Measurements from ENCODE around the gene ACER1.
"Not testable (repeated sequence)": the region's sequence is repeated elsewhere in the genome, so short reads cannot be mapped to it uniquely, and the experiment has no call there.

Gene ACER1

GRCh38 chr19:6355321-6356040 lies 22.1 kb upstream of the ACER1 start:
- not testable (repeated sequence) for DNase-seq

GRCh38 chr19:6354098-6354674 lies 20.8 kb upstream of the ACER1 start:
- DNase-seq: no peak

GRCh38 chr19:6352381-6353165 lies 19.2 kb upstream of the ACER1 start:
- no peak for DNase-seq

- DNase-seq: no peak
Observed at GRCh38 chr19:6350688-6351087, 17.3 kb upstream of the ACER1 start.

GRCh38 chr19:6349271-6349670 lies 15.9 kb upstream of the ACER1 start:
- not testable (repeated sequence) for DNase-seq

GRCh38 chr19:6343462-6343861 lies 10.1 kb upstream of the ACER1 start:
- DNase-seq: no peak

GRCh38 chr19:6340493-6341201 lies 7.2 kb upstream of the ACER1 start:
- no peak for DNase-seq

- DNase-seq: no peak
Observed at GRCh38 chr19:6334490-6335285, 1.3 kb upstream of the ACER1 start.

- DNase-seq: no peak
Observed at GRCh38 chr19:6326815-6327214, 6.6 kb downstream of the ACER1 start.

- DNase-seq: no peak
Observed at GRCh38 chr19:6325614-6326013, 7.8 kb downstream of the ACER1 start.

GRCh38 chr19:6324757-6325156 lies 8.7 kb downstream of the ACER1 start:
- DNase-seq: no peak

- no peak for DNase-seq
Observed at GRCh38 chr19:6322284-6322683, 11.1 kb downstream of the ACER1 start.

GRCh38 chr19:6319376-6319775 lies 14.0 kb downstream of the ACER1 start:
- DNase-seq: no peak

- no peak for DNase-seq
Observed at GRCh38 chr19:6318772-6319171, 14.6 kb downstream of the ACER1 start.

- DNase-seq: not testable (repeated sequence)
Observed at GRCh38 chr19:6315646-6316045, 17.8 kb downstream of the ACER1 start.

- no peak for DNase-seq
Observed at GRCh38 chr19:6313398-6313969, 19.9 kb downstream of the ACER1 start.

- no peak for DNase-seq
Observed at GRCh38 chr19:6312018-6312417, 21.4 kb downstream of the ACER1 start.

GRCh38 chr19:6298413-6298812 lies 35.0 kb downstream of the ACER1 start:
- no peak for DNase-seq

- DNase-seq: no peak
Observed at GRCh38 chr19:6297202-6297601, 36.2 kb downstream of the ACER1 start.

GRCh38 chr19:6292006-6292405 lies 41.4 kb downstream of the ACER1 start:
- DNase-seq: no peak

- DNase-seq: no peak
Observed at GRCh38 chr19:6288737-6289136, 44.7 kb downstream of the ACER1 start.

GRCh38 chr19:6287269-6287885 lies 46.0 kb downstream of the ACER1 start:
- DNase-seq: no peak
